GM18858 (cell line): ENCODE data around the gene CST9.

Experiments used
- ATAC-seq: cut with Tn5 transposase; IDR thresholded peaks from one replicate; pipeline ENCODE4 v1.9.1; 2021; ENCODE audit not compliant: unreplicated experiment

The CST9 gene

GRCh38 chr20:23605867-23606651 lies at the start of gene CST9:
Gene CST9 (minus strand): TSS chr20:23605917. CDS start chr20:23605864, 53 bp downstream.
- ATAC-seq: no peak

- ATAC-seq: no peak
Observed at GRCh38 chr20:23654717-23655116, 49.0 kb upstream of the CST9 start.

- no peak for ATAC-seq
Observed at GRCh38 chr20:23654000-23654399, 48.3 kb upstream of the CST9 start.

- ATAC-seq: no peak
Observed at GRCh38 chr20:23653400-23653938, 47.8 kb upstream of the CST9 start.

- ATAC-seq: no peak
Observed at GRCh38 chr20:23652926-23653325, 47.2 kb upstream of the CST9 start.

GRCh38 chr20:23652371-23652770 lies 46.7 kb upstream of the CST9 start:
- ATAC-seq: no peak

GRCh38 chr20:23651117-23651516 lies 45.4 kb upstream of the CST9 start:
- ATAC-seq: no peak

- ATAC-seq: no peak
Observed at GRCh38 chr20:23649830-23650417, 44.2 kb upstream of the CST9 start.

GRCh38 chr20:23649242-23649641 lies 43.5 kb upstream of the CST9 start:
- ATAC-seq: no peak

- no peak for ATAC-seq
Observed at GRCh38 chr20:23647346-23647745, 41.6 kb upstream of the CST9 start.

- no peak for ATAC-seq
Observed at GRCh38 chr20:23646106-23646873, 40.6 kb upstream of the CST9 start.

GRCh38 chr20:23645575-23645974 lies 39.9 kb upstream of the CST9 start:
- no peak for ATAC-seq

GRCh38 chr20:23644164-23644563 lies 38.4 kb upstream of the CST9 start:
- ATAC-seq: no peak

GRCh38 chr20:23643659-23644058 lies 37.9 kb upstream of the CST9 start:
- ATAC-seq: no peak

- ATAC-seq: no peak
Observed at GRCh38 chr20:23641936-23642751, 36.4 kb upstream of the CST9 start.

GRCh38 chr20:23640671-23641667 lies 35.3 kb upstream of the CST9 start:
- no peak for ATAC-seq

GRCh38 chr20:23640018-23640601 lies 34.4 kb upstream of the CST9 start:
- no peak for ATAC-seq

GRCh38 chr20:23639490-23639958 lies 33.8 kb upstream of the CST9 start:
- no peak for ATAC-seq

GRCh38 chr20:23638309-23638708 lies 32.6 kb upstream of the CST9 start:
- ATAC-seq: no peak
